ENCODE measurements around the gene ST6GALNAC3.

GRCh38 chr1:76288758-76289483, 214.4 kb downstream of the ST6GALNAC3 start:
- TF ChIP-seq CTCF (IDR thresholded peaks at IDR 0.05; ENCODE audit: low read depth, low read length) (no peak), EZH2phosphoT487 (IDR thresholded peaks at IDR 0.05; ENCODE audit: low read depth) (no peak)
